Measurements from ENCODE around the gene LTBP1. TPM values are rescaled to one million over a fixed set of nuclear protein-coding genes. Genes with fewer than 3 reads are reported as not detected.

Gene LTBP1
- total RNA-seq, 3 donors from 2014 or later (not counting 1 experiment from before 2014, with no cell fraction given) = 1.7 to 4.7 (median 3.5) TPM

DNA sequence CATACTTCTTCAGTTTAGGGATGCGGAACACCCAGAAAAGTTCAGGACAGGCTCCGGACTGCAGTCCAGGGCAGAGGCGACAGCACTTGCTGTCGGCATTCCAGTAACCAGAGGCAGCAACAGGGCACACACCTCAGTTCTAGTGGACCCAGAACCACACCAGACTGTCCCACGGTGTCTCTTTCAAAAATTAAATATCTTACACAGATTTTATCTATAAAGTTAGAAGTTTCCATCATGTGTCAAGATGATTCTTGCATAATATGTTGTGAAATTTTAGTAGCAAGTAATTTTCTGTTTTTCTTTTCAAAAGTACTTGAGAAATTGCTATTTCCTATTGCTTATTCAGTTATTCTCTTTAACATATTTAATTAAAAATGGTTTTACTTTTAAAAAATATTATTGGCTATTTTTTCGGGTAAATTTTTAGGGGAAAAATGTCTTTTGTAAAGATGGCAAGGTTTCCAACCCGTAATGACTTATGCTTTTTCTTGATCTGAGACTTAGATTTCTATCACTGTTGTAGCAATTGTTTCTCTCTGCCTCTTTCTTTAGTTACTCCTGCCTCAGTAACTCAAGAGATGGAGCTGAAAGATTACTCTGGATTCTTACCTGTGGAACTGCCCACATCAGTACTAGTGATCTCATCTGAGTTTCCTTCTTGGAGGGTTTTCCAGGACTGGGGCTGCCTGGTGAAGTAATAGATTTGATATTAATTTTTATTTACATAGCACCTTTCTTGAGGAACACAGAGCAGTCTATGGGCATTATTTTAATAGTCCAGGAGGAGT is 182.7 kb downstream of the LTBP1 start:
- Mint-ChIP-seq H3K4me3 (no peak overlapping the region), H3K27me3 (ENCODE audit: low read depth in 2 of 2) (peaks cover 7 to 8% of the 10 kb centered on the region in 2 donors), H3K36me3 (no peaks in the 10 kb centered on the region), H3K4me1 (no peaks in the 10 kb centered on the region), H3K9me3 (no peaks in the 10 kb centered on the region), H3K27ac (no peak overlapping the region)
- no peak for DNase-seq
- Histone ChIP-seq H3K36me3 (ENCODE audit: control insufficient read depth, insufficient read depth, low read length) (no peaks in the 10 kb centered on the region), H3K9me3 (ENCODE audit: control insufficient read depth, insufficient read depth, low read length) (no peaks in the 10 kb centered on the region), H3K27me3 (ENCODE audit: control insufficient read depth, insufficient read depth, low read length) (no peaks in the 10 kb centered on the region), H3K27ac (ENCODE audit: low read length) (no peak overlapping the region), H3K4me3 (ENCODE audit: low read length) (no peak overlapping the region), H3K4me1 (ENCODE audit: control insufficient read depth, insufficient read depth, low read length) (no peaks in the 10 kb centered on the region)
- no peak for TF ChIP-seq CTCF (IDR thresholded peaks at IDR 0.05)
- 92% methylated on average over 5 of the region's 7 CpGs for WGBS (ENCODE audit: insufficient coverage)
- no peak for ATAC-seq
- intact Hi-C loops (cut with micrococcal nuclease) = no loop called here

DNA sequence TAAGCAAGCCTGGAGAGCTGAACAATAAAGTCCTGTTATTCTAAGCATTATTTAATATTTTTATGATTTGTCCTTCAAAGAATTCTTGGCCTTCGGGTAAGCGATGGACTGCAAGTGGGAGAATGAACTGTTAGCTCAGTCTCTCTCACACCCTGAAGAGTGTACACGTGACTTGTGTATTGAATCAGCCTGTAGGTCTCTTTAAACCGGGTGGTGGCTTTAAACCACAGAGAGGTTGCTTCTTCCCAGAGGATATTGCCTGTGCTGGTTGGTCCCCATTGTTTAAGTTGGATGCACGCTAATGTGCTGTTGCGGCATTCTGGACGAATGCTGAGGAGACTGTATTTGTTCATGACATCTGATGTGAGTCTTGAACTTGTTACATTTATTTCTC is 183.3 kb downstream of the LTBP1 start:
- no peak overlapping the region for H3K27ac ChIP-seq (ENCODE audit: low read length)
- Mint-ChIP-seq H3K27me3 (ENCODE audit: low read depth in 2 of 2) (peaks cover 2 to 13% of the 10 kb centered on the region in 2 donors), H3K4me1 (no peaks in the 10 kb centered on the region), H3K9me3 (no peaks in the 10 kb centered on the region), H3K4me3 (no peak overlapping the region), H3K27ac (no peak overlapping the region), H3K36me3 (no peaks in the 10 kb centered on the region)
- ATAC-seq (no peak), DNase-seq (no peak)
- no peaks in the 10 kb centered on the region for H3K4me1 ChIP-seq (ENCODE audit: control insufficient read depth, insufficient read depth, low read length)
- WGBS (ENCODE audit: insufficient coverage) = 93% methylated on average over 7 of the region's 7 CpGs
- intact Hi-C loops (cut with micrococcal nuclease) = no loop called here
- H3K36me3 ChIP-seq (ENCODE audit: control insufficient read depth, insufficient read depth, low read length) = no peaks in the 10 kb centered on the region
- no peak overlapping the region for H3K4me3 ChIP-seq (ENCODE audit: low read length)
- H3K27me3 ChIP-seq (ENCODE audit: control insufficient read depth, insufficient read depth, low read length) = no peaks in the 10 kb centered on the region
- H3K9me3 ChIP-seq (ENCODE audit: control insufficient read depth, insufficient read depth, low read length) = no peaks in the 10 kb centered on the region
- TF ChIP-seq CTCF (IDR thresholded peaks at IDR 0.05) = no peak

GRCh38 chr2:33130544-33130943 is 183.8 kb downstream of the LTBP1 start:
- H3K27me3 Mint-ChIP-seq (ENCODE audit: low read depth in 2 of 2) = peaks cover 0 to 13% of the 10 kb centered on the region in 2 donors
- 62% methylated on average over 6 of the region's 6 CpGs for WGBS (ENCODE audit: insufficient coverage)

More at GRCh38 chr2:33130544-33130943, 183.8 kb downstream of the LTBP1 start:
- H3K36me3 ChIP-seq (ENCODE audit: control insufficient read depth, insufficient read depth, low read length) = no peaks in the 10 kb centered on the region
- H3K27ac Mint-ChIP-seq = no peak overlapping the region
- intact Hi-C loops (cut with micrococcal nuclease) = no loop called here
- H3K4me3 ChIP-seq (ENCODE audit: low read length) = no peak overlapping the region
- H3K4me1 Mint-ChIP-seq = no peaks in the 10 kb centered on the region
- no peaks in the 10 kb centered on the region for H3K27me3 ChIP-seq (ENCODE audit: control insufficient read depth, insufficient read depth, low read length)
- no peak for DNase-seq
- no peaks in the 10 kb centered on the region for H3K9me3 ChIP-seq (ENCODE audit: control insufficient read depth, insufficient read depth, low read length)
- no peaks in the 10 kb centered on the region for H3K4me1 ChIP-seq (ENCODE audit: control insufficient read depth, insufficient read depth, low read length)
- no peak overlapping the region for H3K4me3 Mint-ChIP-seq
- no peaks in the 10 kb centered on the region for H3K36me3 Mint-ChIP-seq
- TF ChIP-seq CTCF (IDR thresholded peaks at IDR 0.05) = no peak
- H3K27ac ChIP-seq (ENCODE audit: low read length) = no peak overlapping the region
- no peaks in the 10 kb centered on the region for H3K9me3 Mint-ChIP-seq
- ATAC-seq = no peak

All from natural killer cell (primary cell).